T-helper 2 cell (primary cell): ENCODE data around the gene SPEG.

Experiments used
- DNase-seq, 5 experiments: peaks; one replicate each; pipeline versions ENCODE4 v3.0.0 to v3.0.0-alpha.2; 2012 to 2022

The SPEG gene

DNA sequence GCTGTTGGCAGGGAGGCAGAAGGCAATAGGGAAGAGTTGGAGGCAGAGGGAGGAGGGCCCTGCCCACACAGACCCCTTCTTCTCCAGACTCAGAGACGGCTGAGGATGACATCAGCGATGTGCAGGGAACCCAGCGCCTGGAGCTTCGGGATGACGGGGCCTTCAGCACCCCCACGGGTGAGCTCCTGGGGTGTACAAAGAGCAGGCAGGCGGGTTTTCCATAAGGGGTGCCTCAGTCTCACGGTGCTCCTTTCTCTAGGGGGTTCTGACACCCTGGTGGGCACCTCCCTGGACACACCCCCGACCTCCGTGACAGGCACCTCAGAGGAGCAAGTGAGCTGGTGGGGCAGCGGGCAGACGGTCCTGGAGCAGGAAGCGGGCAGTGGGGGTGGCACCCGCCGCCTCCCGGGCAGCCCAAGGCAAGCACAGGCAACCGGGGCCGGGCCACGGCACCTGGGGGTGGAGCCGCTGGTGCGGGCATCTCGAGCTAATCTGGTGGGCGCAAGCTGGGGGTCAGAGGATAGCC, 10.0 kb downstream of the SPEG start:
- no peak for DNase-seq

GRCh38 chr2:219445220-219445640, 10.6 kb downstream of the SPEG start:
- no peak for DNase-seq

- no peak for DNase-seq
Observed at GRCh38 chr2:219446101-219446504, 11.5 kb downstream of the SPEG start.

DNA sequence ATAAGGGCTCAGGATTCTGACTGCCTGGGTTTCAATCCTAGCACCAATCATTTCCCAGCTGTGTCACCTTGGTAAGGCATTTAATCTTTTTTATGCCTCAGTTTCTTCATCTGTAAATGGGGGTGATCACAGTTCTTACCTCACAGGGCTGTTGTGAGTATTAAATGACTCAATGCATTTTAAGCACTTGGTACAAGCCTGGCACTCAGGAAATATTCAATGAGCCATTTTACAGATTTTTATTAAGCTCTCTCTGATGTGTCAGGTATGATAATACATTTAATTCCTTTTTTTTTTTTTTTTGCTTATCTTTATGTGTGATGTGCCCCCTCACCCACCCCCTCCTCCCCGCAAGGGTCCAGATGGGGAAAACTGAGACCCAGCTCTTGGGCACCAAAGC, 12.0 kb downstream of the SPEG start:
- no peak for DNase-seq

DNA sequence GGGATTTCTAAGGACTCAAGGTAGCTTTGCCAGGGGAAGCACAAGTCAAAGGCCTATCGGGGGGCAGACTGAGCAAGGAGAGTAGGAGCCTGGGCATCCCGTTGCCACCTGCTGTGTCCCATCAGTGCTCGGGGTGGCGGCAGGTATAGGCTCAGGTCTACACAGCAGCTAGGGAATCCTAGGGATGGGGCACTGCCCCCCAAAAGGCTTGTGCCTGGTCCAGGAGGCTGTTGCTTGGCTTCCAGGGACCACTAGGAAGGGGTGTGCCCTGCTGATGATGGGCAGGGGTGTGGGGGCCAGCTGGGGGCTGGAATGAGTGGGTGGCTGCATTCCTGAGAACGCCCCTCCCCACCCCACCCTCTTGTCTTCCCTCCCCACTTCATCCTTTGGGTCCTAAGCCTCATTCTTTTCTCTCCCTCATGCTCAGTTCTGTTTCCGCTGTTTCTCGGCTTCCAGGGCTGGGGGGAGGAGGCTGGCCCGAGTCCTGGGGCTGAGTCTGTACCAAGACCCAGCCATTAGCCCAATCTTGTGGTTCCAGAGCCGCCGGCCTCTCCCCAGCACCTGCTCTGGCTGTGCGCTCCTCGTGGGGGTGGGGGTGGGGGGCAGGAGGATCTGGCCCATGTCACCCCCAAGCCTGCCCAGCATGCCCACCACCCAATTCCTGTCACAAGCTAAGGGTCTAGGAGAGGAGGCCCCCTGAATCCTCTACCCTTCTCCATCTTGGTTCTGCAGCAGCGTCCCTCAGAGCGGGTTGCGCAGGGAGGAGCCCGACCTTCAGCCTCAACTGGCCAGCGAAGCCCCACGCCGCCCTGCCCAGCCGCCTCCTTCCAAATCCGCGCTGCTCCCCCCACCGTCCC, 12.8 kb downstream of the SPEG start:
- DNase-seq: no peak

DNA sequence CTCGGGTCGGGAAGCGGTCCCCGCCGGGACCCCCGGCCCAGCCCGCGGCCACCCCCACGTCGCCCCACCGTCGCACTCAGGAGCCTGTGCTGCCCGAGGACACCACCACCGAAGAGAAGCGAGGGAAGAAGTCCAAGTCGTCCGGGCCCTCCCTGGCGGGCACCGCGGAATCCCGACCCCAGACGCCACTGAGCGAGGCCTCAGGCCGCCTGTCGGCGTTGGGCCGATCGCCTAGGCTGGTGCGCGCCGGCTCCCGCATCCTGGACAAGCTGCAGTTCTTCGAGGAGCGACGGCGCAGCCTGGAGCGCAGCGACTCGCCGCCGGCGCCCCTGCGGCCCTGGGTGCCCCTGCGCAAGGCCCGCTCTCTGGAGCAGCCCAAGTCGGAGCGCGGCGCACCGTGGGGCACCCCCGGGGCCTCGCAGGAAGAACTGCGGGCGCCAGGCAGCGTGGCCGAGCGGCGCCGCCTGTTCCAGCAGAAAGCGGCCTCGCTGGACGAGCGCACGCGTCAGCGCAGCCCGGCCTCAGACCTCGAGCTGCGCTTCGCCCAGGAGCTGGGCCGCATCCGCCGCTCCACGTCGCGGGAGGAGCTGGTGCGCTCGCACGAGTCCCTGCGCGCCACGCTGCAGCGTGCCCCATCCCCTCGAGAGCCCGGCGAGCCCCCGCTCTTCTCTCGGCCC, 13.6 kb downstream of the SPEG start:
- DNase-seq: no peak

GRCh38 chr2:219448776-219449341, 14.2 kb downstream of the SPEG start:
- no peak for DNase-seq

DNA sequence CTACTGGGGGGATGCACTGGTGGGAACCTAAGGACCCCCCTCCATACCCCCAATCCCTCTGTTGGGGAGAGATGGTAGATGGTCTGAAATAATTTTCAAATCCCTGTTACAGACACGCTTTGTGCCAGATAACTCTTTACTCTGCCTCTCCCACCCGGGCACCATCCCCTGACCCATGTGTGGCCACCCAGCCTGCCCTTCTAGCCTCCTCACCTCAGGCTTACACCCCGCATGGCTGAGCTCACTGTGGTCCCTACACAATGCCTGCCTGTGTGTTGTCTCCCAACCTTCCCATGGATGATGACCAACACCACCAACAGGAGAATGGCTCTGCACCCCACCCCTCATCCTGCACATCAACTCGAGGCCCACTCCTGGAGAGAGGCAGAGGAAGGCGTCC, 15.0 kb downstream of the SPEG start:
- DNase-seq: no peak

DNA sequence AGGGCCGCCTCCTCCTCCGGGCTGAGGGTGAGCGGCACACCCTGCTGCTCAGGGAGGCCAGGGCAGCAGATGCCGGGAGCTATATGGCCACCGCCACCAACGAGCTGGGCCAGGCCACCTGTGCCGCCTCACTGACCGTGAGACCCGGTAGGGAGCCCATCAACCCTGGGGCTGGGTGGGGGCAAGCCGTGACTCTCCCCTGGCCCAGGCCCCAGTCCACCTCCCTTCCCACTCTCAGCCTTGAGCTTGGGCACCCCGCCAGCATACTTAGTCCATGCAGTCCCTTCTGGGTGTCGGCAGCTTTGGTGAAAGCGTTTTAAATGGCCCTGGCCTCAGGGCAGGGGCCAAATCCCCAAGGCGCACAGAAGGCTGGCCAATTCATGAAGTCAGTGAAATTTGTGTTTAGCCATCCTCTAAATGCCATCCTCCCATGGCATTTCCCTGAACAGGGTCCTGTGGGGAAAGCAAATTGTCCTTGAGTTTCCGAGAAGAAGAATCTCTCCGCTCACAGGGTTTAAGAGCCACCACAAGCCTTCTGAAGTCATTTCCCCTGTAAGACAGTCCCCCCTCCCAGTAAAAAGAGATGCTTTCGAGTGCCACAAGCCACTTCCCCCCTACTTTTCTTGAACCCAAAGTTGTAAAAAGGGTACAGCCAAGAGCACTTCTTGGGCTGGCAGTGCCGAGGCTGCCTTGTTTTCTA, 17.2 kb downstream of the SPEG start:
- DNase-seq: no peak

- no peak for DNase-seq
Observed at GRCh38 chr2:219452361-219453317, 18.0 kb downstream of the SPEG start.

DNA sequence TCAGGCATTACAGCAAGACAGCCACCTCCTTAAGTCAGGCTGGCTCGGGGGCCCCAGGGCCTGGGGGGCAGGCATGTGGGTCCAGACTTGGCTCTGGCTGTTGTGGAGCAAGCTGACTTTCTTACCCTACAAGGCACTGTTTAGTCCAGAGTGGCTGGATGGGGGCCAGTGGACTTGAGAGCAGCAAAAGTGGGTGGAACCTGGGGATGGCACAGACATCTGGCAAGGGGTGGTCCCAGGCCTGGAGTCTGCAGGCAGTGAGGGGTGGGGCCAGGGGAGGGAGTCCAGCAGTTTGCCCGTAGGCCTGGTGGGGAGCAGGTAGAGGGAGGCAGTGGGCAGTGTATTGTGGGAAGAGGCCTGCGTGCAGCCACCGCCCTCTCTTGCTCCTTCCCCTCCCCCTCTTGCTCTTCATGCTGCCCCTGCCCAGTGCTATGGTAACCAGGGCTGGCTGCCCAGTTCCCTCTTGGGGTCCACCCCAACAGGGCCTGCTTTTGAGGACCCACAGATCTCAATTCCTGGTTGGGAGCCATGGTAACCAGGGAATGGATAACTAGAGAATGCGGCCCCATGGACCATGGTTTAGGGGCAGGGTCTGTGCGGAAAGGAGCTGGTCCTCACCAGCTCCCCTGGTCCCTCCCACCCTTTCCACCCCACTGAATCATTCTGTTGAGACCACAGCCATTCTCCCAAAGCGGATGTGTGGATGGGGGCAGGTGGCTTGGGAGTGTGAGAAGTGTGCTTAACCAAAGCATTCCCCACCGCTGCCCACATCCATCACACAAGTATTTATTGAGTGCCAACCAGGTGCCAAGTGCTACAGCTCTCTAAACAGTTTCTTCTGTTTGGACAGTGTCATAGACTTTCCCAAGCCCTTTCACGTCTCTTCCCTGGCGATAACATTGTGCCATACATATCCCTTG, 19.3 kb downstream of the SPEG start:
- DNase-seq: no peak

- no peak for DNase-seq
Observed at GRCh38 chr2:219455581-219455980, 20.9 kb downstream of the SPEG start.

- DNase-seq: peak in 1 of 5 experiments; percentile 23
Observed at GRCh38 chr2:219457784-219458369, 23.2 kb downstream of the SPEG start.

DNA sequence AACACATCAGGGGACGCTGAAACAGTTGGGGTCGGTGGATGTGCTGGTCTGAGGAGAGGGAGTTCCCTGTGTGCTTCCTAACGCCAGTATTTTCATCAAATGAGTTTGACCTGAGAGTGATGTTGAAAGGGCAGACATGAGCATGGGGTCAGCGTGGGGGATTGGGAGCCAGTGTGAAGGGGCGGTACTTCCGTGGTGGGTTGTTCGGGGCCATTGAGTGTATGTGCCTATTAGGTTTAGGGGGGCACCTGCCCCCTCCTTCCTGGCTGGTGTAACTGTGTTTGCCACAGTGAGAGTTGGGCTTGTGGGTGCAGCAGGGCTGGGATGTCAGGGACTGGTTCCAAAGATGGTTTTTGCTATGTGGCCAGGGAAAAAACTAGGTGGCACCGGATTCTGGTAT, 24.4 kb downstream of the SPEG start:
- no peak for DNase-seq

DNA sequence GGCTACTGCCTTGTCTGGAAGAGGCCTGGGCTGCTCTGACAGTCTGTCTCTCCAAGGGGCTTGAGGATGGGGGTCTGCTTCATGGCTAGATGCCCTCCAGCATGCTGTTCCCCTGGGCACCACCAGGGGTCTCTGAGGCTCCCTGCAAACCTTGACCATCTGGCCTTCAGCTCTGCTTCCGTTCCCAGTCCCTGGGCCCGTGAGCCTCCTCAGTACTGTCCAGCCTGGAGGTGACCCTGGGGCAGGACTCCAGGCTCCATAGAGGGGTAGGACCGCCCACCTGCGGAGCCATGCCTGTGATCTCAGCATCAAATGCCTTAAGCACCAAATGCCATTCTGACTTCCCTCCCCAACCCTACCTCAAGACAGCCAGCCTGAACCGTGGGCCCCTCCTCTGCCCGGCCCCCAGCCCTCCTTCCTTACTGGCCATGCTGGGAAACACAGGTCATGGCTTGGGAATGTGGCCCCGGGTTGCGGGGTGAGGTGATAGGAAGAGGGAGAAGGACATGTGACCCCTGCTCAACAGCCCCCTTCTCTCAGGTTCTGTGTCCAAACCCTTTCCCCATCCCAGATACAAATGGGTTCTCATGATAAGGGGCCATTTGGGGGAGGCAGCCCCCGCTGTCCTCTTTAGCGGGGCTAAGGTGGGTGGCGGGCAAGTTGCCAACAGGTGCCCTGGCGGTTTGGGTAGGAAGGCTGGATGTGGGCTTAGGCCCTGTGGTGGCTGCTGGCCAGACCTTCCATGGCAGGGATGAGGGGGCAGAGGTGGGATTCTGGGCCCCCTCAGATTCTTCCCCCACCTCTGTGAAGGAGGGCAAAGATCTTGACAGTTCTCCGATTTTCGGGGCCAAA, 25.0 kb downstream of the SPEG start:
- peak in 3 of 5 experiments; percentile 10 to 21 (median 20) for DNase-seq

DNA sequence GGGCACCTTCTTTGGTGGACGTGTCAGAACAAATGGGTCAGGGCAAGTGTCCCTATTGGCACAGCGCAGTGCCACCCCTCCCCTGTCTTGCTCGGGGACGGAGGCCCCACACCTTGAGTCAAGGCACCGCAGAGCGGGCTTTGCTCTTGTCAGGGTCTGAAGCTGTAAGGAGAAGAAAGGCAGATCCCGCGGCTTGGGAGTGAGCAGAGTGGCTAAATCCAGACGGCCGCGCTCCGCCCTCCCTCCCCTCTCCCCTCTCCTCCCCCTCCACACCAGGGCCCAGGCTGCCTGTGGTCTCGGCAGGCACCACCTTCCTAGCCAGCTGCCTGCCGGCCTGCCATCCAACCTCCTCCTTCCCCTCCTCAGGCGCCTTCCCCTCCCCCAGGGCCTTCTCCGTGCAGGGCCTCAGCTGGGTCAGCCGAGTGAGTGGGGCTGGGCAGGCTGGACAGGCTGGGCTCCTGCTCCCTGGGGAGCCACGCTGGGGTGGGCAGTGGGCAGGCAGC, 25.8 kb downstream of the SPEG start:
- no peak for DNase-seq

- DNase-seq: peak in 1 of 5 experiments; percentile 52
Observed at GRCh38 chr2:219461047-219461514, 26.4 kb downstream of the SPEG start.

DNA sequence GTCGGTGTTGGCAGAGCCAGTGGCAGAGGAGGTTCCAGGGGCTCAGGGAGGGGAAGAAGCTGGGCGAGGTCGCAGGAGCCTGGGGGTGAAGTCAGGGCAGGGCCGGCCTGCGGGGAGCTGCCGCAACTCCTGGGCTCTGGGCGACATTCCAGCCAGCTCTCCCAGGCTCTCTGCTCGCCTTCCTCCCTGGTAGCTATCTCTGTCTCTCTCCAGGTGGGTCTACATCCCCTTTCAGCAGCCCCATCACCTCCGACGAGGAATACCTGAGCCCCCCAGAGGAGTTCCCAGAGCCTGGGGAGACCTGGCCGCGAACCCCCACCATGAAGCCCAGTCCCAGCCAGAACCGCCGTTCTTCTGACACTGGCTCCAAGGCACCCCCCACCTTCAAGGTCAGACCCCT, 27.0 kb downstream of the SPEG start:
- DNase-seq: no peak

DNA sequence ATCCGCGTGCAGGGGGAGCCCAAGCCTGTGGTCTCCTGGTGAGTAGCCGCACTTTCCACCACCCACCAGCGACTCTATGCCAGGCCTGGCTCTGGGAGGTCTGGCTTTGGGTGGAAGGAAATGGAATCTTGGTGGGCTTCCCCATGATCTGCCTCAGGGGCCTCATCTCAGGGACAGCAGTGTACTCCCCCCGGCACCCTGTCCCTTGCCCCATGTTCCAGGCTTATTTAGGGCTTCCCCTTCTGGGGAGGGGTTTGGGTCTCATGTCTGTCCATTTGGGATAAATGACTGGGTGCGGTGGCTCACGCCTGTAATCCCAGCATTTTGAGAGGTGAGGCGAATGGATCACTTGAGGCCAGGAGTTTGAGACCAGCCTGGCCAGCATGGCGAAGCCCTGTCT, 27.7 kb downstream of the SPEG start:
- no peak for DNase-seq
